ENCODE results near the gene TRMT44.
"Not testable (repeated sequence)": the region's sequence is repeated elsewhere in the genome, so short reads cannot be mapped to it uniquely, and the experiment has no call there.

The TRMT44 gene

GRCh38 chr4:8494983-8495548 is 54.5 kb downstream of the TRMT44 start:
- DNase-seq (ENCODE audit: low read depth), result no peak

GRCh38 chr4:8495803-8496202 is 55.2 kb downstream of the TRMT44 start:
- no peak for DNase-seq (ENCODE audit: low read depth)

- DNase-seq (ENCODE audit: low read depth), result no peak
Observed at GRCh38 chr4:8497762-8498161, 57.2 kb downstream of the TRMT44 start.

- DNase-seq (ENCODE audit: low read depth), result no peak
Observed at GRCh38 chr4:8500966-8501365, 60.4 kb downstream of the TRMT44 start.

- no peak for DNase-seq (ENCODE audit: low read depth)
Observed at GRCh38 chr4:8501781-8502180, 61.2 kb downstream of the TRMT44 start.

- no peak for DNase-seq (ENCODE audit: low read depth)
Observed at GRCh38 chr4:8502371-8502770, 61.8 kb downstream of the TRMT44 start.

GRCh38 chr4:8502836-8503585 is 62.4 kb downstream of the TRMT44 start:
- DNase-seq (ENCODE audit: low read depth), result no peak

GRCh38 chr4:8503801-8504200 is 63.2 kb downstream of the TRMT44 start:
- no peak for DNase-seq (ENCODE audit: low read depth)

- DNase-seq (ENCODE audit: low read depth), result no peak
Observed at GRCh38 chr4:8504279-8505007, 63.9 kb downstream of the TRMT44 start.

GRCh38 chr4:8505229-8505628 is 64.7 kb downstream of the TRMT44 start:
- DNase-seq (ENCODE audit: low read depth), result no peak

GRCh38 chr4:8506006-8506372 is 65.4 kb downstream of the TRMT44 start:
- DNase-seq (ENCODE audit: low read depth), result no peak

GRCh38 chr4:8506373-8507195 is 66.0 kb downstream of the TRMT44 start:
- DNase-seq (ENCODE audit: low read depth), result no peak

GRCh38 chr4:8507196-8507570 is 66.6 kb downstream of the TRMT44 start:
- DNase-seq (ENCODE audit: low read depth), result no peak

GRCh38 chr4:8507624-8508023 is 67.0 kb downstream of the TRMT44 start:
- no peak for DNase-seq (ENCODE audit: low read depth)

- DNase-seq (ENCODE audit: low read depth), result no peak
Observed at GRCh38 chr4:8508266-8508665, 67.7 kb downstream of the TRMT44 start.

GRCh38 chr4:8508740-8509139 is 68.2 kb downstream of the TRMT44 start:
- no peak for DNase-seq (ENCODE audit: low read depth)

GRCh38 chr4:8509311-8509950 is 68.9 kb downstream of the TRMT44 start:
- no peak for DNase-seq (ENCODE audit: low read depth)

- no peak for DNase-seq (ENCODE audit: low read depth)
Observed at GRCh38 chr4:8510191-8510590, 69.6 kb downstream of the TRMT44 start.

GRCh38 chr4:8510611-8511285 is 70.2 kb downstream of the TRMT44 start:
- no peak for DNase-seq (ENCODE audit: low read depth)

GRCh38 chr4:8512510-8512909 is 71.9 kb downstream of the TRMT44 start:
- DNase-seq (ENCODE audit: low read depth), result no peak

GRCh38 chr4:8513080-8513479 is 72.5 kb downstream of the TRMT44 start:
- DNase-seq (ENCODE audit: low read depth), result not testable (repeated sequence)

Data from HS-5 (cell line).